Neural progenitor cell (in vitro differentiated cells): ENCODE data around the gene OR7G3. TPM values are rescaled to one million over a fixed set of nuclear protein-coding genes. Genes with fewer than 3 reads are reported as not detected.
A peak's percentile ranks its signal among the peaks of the same experiment; 100 is the strongest.

Experiments
- DNase-seq: peaks from one replicate; pipeline ENCODE4 v3.0.0-alpha.2; 2016; ENCODE audit warnings: low spot score
- H2AFZ ChIP-seq: fragments of 200-600 bp; sonication (generic); replicated peaks from 2 replicates; pipeline ENCODE4 v1.6.1; 2016; ENCODE audit warnings: antibody characterized with exemption
- H3F3A ChIP-seq: fragments of 200-600 bp; sonication (generic); 2 replicates; pipeline ENCODE4 v1.6.1; 2016; ENCODE audit warnings: antibody characterized with exemption, low read depth
- H3K27ac ChIP-seq: fragments of 200-600 bp; sonication (generic); 2 replicates; pipeline ENCODE4 v1.5.1; 2016; ENCODE audit warnings: mild to moderate bottlenecking
- H3K27me3 ChIP-seq: fragments of 200-600 bp; sonication (generic); 2 replicates; pipeline ENCODE4 v1.6.1; 2016; ENCODE audit warnings: mild to moderate bottlenecking, moderate library complexity
- H3K36me3 ChIP-seq: fragments of 200-600 bp; sonication (generic); 2 replicates; pipeline ENCODE4 v1.5.1; 2016
- H3K4me1 ChIP-seq: fragments of 200-600 bp; sonication (generic); 2 replicates; pipeline ENCODE4 v1.6.1; 2016; ENCODE audit warnings: mixed run types
- H3K4me2 ChIP-seq: fragments of 200-600 bp; sonication (generic); 2 replicates; pipeline ENCODE4 v1.6.1; 2016
- H3K4me3 ChIP-seq: fragments of 200-600 bp; sonication (generic); 2 replicates; pipeline ENCODE4 v1.5.1; 2016
- H3K79me2 ChIP-seq: fragments of 200-600 bp; sonication (generic); 2 replicates; pipeline ENCODE4 v1.6.1; 2016; ENCODE audit warnings: low read depth
- H3K9ac ChIP-seq: fragments of 200-600 bp; sonication (generic); 2 replicates; pipeline ENCODE4 v1.6.1; 2016
- H3K9me3 ChIP-seq: fragments of 200-600 bp; sonication (generic); 2 replicates; pipeline ENCODE4 v1.5.1; 2016; ENCODE audit warnings: low read depth
- H4K20me1 ChIP-seq: fragments of 200-600 bp; sonication (generic); 2 replicates; pipeline ENCODE4 v1.6.1; 2016; ENCODE audit warnings: low read depth
- H3K27ac Mint-ChIP-seq: 3 replicates; pipeline ENCODE4 v1.8.0; 2021; ENCODE audit warnings: mixed read lengths
- H3K27me3 Mint-ChIP-seq: 2 replicates; pipeline ENCODE4 v1.8.0; 2022; ENCODE audit warnings: low read depth, mild to moderate bottlenecking, inconsistent platforms, moderate library complexity, mixed read lengths; ENCODE audit not compliant: insufficient read depth
- H3K36me3 Mint-ChIP-seq: 3 replicates; pipeline ENCODE4 v1.8.0; 2021; ENCODE audit warnings: mixed read lengths
- H3K4me1 Mint-ChIP-seq: 3 replicates; pipeline ENCODE4 v1.8.0; 2021; ENCODE audit warnings: mixed read lengths
- H3K4me3 Mint-ChIP-seq: 3 replicates; pipeline ENCODE4 v1.8.0; 2021; ENCODE audit warnings: mild to moderate bottlenecking, moderate library complexity, mixed read lengths
- H3K9me3 Mint-ChIP-seq: 3 replicates; pipeline ENCODE4 v1.8.0; 2020; ENCODE audit warnings: mixed read lengths
- EZH2 ChIP-seq: fragments of 200-600 bp; sonication (generic); IDR thresholded peaks from 2 replicates; pipeline ENCODE4 v1.6.1; 2017; ENCODE audit warnings: antibody characterized with exemption, mild to moderate bottlenecking, moderate library complexity
- EZH2phosphoT487 ChIP-seq: fragments of 200-600 bp; sonication (generic); IDR thresholded peaks from 2 replicates; pipeline ENCODE4 v1.6.1; 2017; ENCODE audit warnings: antibody characterized with exemption
- total RNA-seq: library from RNA; depleted of rRNA; stranded (reverse); fragments of >200 nt; gene quantifications from 2 replicates; pipeline ENCODE4 v1.2.3, GENCODE V29; 2015; ENCODE audit warnings: low replicate concordance
- TF ChIP-seq, protein P1 (sequence below): fragments of 200-600 bp; sonication (generic); IDR thresholded peaks from 2 replicates; pipeline ENCODE4 v1.5.1; 2017; ENCODE audit warnings: antibody characterized with exemption, mild to moderate bottlenecking

The OR7G3 gene
- total RNA-seq, 1 donor from 2014 or later: not detected

DNA sequence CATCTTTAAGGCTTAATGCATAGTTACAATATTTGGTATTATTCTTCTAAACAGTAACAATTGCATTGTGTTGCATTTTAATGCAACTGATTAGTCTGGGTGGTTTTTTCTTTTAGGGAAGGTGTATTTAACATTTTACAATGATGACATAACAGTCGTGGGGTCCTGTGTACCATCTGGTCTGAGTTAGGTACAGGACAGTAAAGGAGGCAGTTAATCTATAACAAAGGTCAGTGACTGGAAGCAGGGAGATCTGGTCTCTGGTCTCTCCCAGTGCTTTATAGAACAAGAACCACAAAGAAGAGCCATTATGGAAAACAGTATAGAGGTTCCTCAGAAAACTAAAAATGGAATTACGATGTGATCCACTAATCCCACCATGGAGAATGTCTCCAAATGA, 16.8 kb downstream of the OR7G3 start:
- Histone ChIP-seq H3F3A (no peaks in the 10 kb centered on the region), H3K27me3 (no peaks in the 10 kb centered on the region), H3K4me2 (no peak overlapping the region), H3K9ac (no peak overlapping the region), H4K20me1 (no peaks in the 10 kb centered on the region), H3K9me3 (no peaks in the 10 kb centered on the region), H3K36me3 (no peaks in the 10 kb centered on the region), H3K79me2 (no peaks in the 10 kb centered on the region), H3K4me3 (no peak overlapping the region), H3K27ac (no peak overlapping the region), H2AFZ (no peak overlapping the region), H3K4me1 (no peaks in the 10 kb centered on the region)
- H3K36me3 Mint-ChIP-seq: no peaks in the 10 kb centered on the region
- H3K9me3 Mint-ChIP-seq: peaks cover 19% of the 10 kb centered on the region
- no peak for DNase-seq
- H3K27ac Mint-ChIP-seq: no peak overlapping the region
- H3K4me1 Mint-ChIP-seq: no peaks in the 10 kb centered on the region
- TF ChIP-seq EZH2phosphoT487: no peak
- TF ChIP-seq, protein P1, sequence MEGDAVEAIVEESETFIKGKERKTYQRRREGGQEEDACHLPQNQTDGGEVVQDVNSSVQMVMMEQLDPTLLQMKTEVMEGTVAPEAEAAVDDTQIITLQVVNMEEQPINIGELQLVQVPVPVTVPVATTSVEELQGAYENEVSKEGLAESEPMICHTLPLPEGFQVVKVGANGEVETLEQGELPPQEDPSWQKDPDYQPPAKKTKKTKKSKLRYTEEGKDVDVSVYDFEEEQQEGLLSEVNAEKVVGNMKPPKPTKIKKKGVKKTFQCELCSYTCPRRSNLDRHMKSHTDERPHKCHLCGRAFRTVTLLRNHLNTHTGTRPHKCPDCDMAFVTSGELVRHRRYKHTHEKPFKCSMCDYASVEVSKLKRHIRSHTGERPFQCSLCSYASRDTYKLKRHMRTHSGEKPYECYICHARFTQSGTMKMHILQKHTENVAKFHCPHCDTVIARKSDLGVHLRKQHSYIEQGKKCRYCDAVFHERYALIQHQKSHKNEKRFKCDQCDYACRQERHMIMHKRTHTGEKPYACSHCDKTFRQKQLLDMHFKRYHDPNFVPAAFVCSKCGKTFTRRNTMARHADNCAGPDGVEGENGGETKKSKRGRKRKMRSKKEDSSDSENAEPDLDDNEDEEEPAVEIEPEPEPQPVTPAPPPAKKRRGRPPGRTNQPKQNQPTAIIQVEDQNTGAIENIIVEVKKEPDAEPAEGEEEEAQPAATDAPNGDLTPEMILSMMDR: no peak
- no peak for TF ChIP-seq EZH2
- H3K4me3 Mint-ChIP-seq: no peak overlapping the region
- peaks cover 5% of the 10 kb centered on the region for H3K27me3 Mint-ChIP-seq

DNA sequence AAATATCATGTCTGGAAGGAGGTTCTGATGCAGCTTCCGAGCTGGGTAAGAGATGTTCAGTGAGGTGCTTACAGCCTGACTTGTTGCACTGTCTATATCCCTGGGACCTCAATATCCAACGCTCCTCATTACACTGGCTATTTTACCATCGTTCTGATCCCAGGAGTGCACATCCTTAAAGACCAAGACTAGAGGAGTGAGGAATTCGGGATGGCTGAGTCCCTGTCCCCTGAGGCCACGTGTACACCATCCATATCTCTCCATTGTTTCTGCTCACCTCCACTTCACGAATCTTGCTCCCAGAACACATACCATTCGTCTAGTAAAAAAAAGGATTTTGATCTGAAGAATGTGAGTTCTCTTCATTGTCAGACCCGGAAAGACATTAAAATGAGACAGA, 19.4 kb downstream of the OR7G3 start, which contains the start of gene OR7G2:
Gene OR7G2 (minus strand): TSS at position 101 of the 400 bp plus-strand sequence. CDS start 4,232 bp downstream, outside the sequence.
- Histone ChIP-seq H2AFZ (no peak within 1 kb of the TSS), H3K9me3 (no peaks in the 10 kb centered on the region), H3K79me2 (no peaks in the 10 kb centered on the region), H3K4me1 (no peaks in the 10 kb centered on the region), H4K20me1 (no peaks in the 10 kb centered on the region), H3K27ac (no peak within 1 kb of the TSS), H3K4me3 (no peak within 1 kb of the TSS), H3F3A (no peaks in the 10 kb centered on the region), H3K9ac (no peak within 1 kb of the TSS), H3K36me3 (no peaks in the 10 kb centered on the region), H3K27me3 (no peaks in the 10 kb centered on the region), H3K4me2 (no peak within 1 kb of the TSS)
- DNase-seq: no peak
- Mint-ChIP-seq H3K27me3 (peaks cover 5% of the 10 kb centered on the region), H3K27ac (no peak within 1 kb of the TSS), H3K4me3 (no peak within 1 kb of the TSS), H3K4me1 (no peaks in the 10 kb centered on the region), H3K36me3 (no peaks in the 10 kb centered on the region), H3K9me3 (peaks cover 19% of the 10 kb centered on the region)
- no peak for TF ChIP-seq EZH2
- TF ChIP-seq, protein P1: no peak
- TF ChIP-seq EZH2phosphoT487: no peak

DNA sequence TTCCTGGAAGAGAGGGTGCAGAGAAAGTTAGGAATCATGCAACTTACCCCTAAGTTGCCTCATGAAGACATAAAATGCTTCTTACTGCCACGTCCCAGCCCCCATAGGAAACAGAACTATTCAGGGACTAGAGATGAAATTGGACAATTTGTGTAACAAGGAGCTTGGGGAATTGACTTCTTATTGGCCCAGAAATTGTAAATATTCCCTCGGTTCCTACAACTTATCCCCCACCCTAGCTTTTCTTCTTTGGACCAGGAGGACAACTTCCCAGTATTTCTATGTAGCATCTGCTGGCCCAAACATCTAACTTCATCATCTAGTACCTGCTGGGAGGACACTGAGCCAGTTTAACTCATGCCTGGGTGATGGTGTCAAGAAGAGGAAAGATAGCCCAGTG, 40.0 kb downstream of the OR7G3 start, which contains the start of gene OR1M1:
Gene OR1M1 (plus strand): TSS at position 301 of the 400 bp plus-strand sequence. CDS start 6,184 bp downstream, outside the sequence.
- H3K4me3 Mint-ChIP-seq: peak within 1 kb of the TSS; percentile 22
- H4K20me1 ChIP-seq: no peaks in the 10 kb centered on the region
- no peak for TF ChIP-seq EZH2
- no peak for TF ChIP-seq EZH2phosphoT487
- TF ChIP-seq, protein P1: no peak

More for the DNA sequence above, 40.0 kb downstream of the OR7G3 start, which contains the start of gene OR1M1:
- no peaks in the 10 kb centered on the region for H3K36me3 ChIP-seq
- H3K79me2 ChIP-seq: no peaks in the 10 kb centered on the region
- Mint-ChIP-seq H3K27ac (no peak within 1 kb of the TSS), H3K9me3 (peaks cover 6% of the 10 kb centered on the region), H3K36me3 (no peaks in the 10 kb centered on the region), H3K27me3 (peaks cover 4% of the 10 kb centered on the region), H3K4me1 (no peaks in the 10 kb centered on the region)
- no peaks in the 10 kb centered on the region for H3K4me1 ChIP-seq
- H3K27me3 ChIP-seq: no peaks in the 10 kb centered on the region
- H3F3A ChIP-seq: no peaks in the 10 kb centered on the region
- no peak within 1 kb of the TSS for H3K27ac ChIP-seq
- DNase-seq: no peak
- H3K9ac ChIP-seq: no peak within 1 kb of the TSS
- H2AFZ ChIP-seq: no peak within 1 kb of the TSS
- no peaks in the 10 kb centered on the region for H3K9me3 ChIP-seq
- H3K4me3 ChIP-seq: no peak within 1 kb of the TSS
- no peak within 1 kb of the TSS for H3K4me2 ChIP-seq
